Fibroblast of villous mesenchyme (primary cell): ENCODE measurements around the gene WNT9B. TPM values are rescaled to one million over a fixed set of nuclear protein-coding genes. Genes with fewer than 3 reads are reported as not detected.

ENCODE experiments used
- DNase-seq: peaks from one replicate; pipeline ENCODE4 v3.0.0-alpha.2; 2010; ENCODE audit warnings: low read depth
- H3K4me3 ChIP-seq: 2 replicates; pipeline ENCODE4 v1.5.1; 2011; ENCODE audit warnings: low read depth, mild to moderate bottlenecking, low read length
- CTCF ChIP-seq: IDR thresholded peaks from 2 replicates; pipeline ENCODE4 v1.5.1; 2012; ENCODE audit warnings: low read depth, mild to moderate bottlenecking, low read length; ENCODE audit not compliant: insufficient read depth
- total RNA-seq: library from RNA; depleted of rRNA; stranded (reverse); fragments of >200 nt; gene quantifications from 2 replicates; pipeline ENCODE4 v1.2.3, GENCODE V29; 2012

Gene WNT9B
- total RNA-seq, 1 donor, result not detected

- no peak for TF ChIP-seq CTCF
- H3K4me3 ChIP-seq, result no peak overlapping the region
- DNase-seq, result no peak
These were observed 3.1 kb downstream of the WNT9B start for GRCh38 chr17:46854515-46854914.

- no peak overlapping the region for H3K4me3 ChIP-seq
- no peak for TF ChIP-seq CTCF
- no peak for DNase-seq
These were observed 3.6 kb downstream of the WNT9B start for GRCh38 chr17:46854948-46855347.

- no peak for DNase-seq
- no peak for TF ChIP-seq CTCF
- no peak overlapping the region for H3K4me3 ChIP-seq
These were observed 6.2 kb downstream of the WNT9B start for GRCh38 chr17:46857600-46857999.

GRCh38 chr17:46859996-46860395 lies 8.6 kb downstream of the WNT9B start:
- no peak for TF ChIP-seq CTCF
- H3K4me3 ChIP-seq, result no peak overlapping the region
- no peak for DNase-seq

- no peak for TF ChIP-seq CTCF
- no peak for DNase-seq
These were observed 11.6 kb downstream of the WNT9B start for GRCh38 chr17:46862949-46863348.

GRCh38 chr17:46863383-46864121 lies 12.2 kb downstream of the WNT9B start:
- no peak for DNase-seq
- H3K4me3 ChIP-seq, result no peak overlapping the region
- TF ChIP-seq CTCF, result no peak

More at GRCh38 chr17:46862949-46863348, 11.6 kb downstream of the WNT9B start:
- H3K4me3 ChIP-seq, result no peak overlapping the region

- H3K4me3 ChIP-seq, result no peak overlapping the region
- no peak for DNase-seq
- TF ChIP-seq CTCF, result no peak
These were observed 13.7 kb downstream of the WNT9B start for GRCh38 chr17:46865100-46865499.
